ENCODE data around the gene PPP1R26. TPM values are rescaled to one million over a fixed set of nuclear protein-coding genes. Genes with fewer than 3 reads are reported as not detected.

The PPP1R26 gene
- total RNA-seq, 4 donors from 2014 or later, result 10.0 to 31.1 (median 18.2) TPM

- H3K27ac ChIP-seq (replicated peaks in 1 of 4), result no peak overlapping the region
- WGBS, result 95% methylated on average over 10 of the region's 10 CpGs
- TF ChIP-seq POLR2A (IDR thresholded peaks at IDR 0.05; ENCODE audit: low read depth) (no peak), POLR2AphosphoS5 (IDR thresholded peaks at IDR 0.05) (no peak), EP300 (IDR thresholded peaks at IDR 0.05) (no peak)
- TF ChIP-seq, protein P1, sequence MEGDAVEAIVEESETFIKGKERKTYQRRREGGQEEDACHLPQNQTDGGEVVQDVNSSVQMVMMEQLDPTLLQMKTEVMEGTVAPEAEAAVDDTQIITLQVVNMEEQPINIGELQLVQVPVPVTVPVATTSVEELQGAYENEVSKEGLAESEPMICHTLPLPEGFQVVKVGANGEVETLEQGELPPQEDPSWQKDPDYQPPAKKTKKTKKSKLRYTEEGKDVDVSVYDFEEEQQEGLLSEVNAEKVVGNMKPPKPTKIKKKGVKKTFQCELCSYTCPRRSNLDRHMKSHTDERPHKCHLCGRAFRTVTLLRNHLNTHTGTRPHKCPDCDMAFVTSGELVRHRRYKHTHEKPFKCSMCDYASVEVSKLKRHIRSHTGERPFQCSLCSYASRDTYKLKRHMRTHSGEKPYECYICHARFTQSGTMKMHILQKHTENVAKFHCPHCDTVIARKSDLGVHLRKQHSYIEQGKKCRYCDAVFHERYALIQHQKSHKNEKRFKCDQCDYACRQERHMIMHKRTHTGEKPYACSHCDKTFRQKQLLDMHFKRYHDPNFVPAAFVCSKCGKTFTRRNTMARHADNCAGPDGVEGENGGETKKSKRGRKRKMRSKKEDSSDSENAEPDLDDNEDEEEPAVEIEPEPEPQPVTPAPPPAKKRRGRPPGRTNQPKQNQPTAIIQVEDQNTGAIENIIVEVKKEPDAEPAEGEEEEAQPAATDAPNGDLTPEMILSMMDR (IDR thresholded peaks at IDR 0.05), result no peak
These were observed 39.8 kb downstream of the PPP1R26 start for GRCh38 chr9:135519179-135519971.

GRCh38 chr9:135520916-135521607 lies 41.5 kb downstream of the PPP1R26 start, which contains the start of gene LCN1:
TSS of gene LCN1 (plus strand) at chr9:135521440. CDS start at chr9:135521498, 58 bp downstream.
- Histone ChIP-seq H3K9me3 (no peaks in the 10 kb centered on the region), H3K27ac (replicated peaks in 1 of 4) (no peak within 1 kb of the TSS), H3K36me3 (no peaks in the 10 kb centered on the region), H3K27me3 (peaks cover 0 to 61% (median 0%) of the 10 kb centered on the region in 4 donors), H3K4me3 (no peak within 1 kb of the TSS), H3K4me1 (no peaks in the 10 kb centered on the region)
- no peak for TF ChIP-seq POLR2A (IDR thresholded peaks at IDR 0.05; ENCODE audit: low read depth)
- TF ChIP-seq, protein P1 (IDR thresholded peaks at IDR 0.05), result no peak
- 80% methylated on average over 17 of the region's 18 CpGs for WGBS
- intact Hi-C loops (cut with DNase I), result no loop called here
- no peak for DNase-seq (ENCODE audit: extremely low spot score)

More at GRCh38 chr9:135519179-135519971, 39.8 kb downstream of the PPP1R26 start:
- DNase-seq (ENCODE audit: extremely low spot score), result no peak
- Histone ChIP-seq H3K36me3 (no peaks in the 10 kb centered on the region), H3K9me3 (no peaks in the 10 kb centered on the region), H3K4me1 (no peaks in the 10 kb centered on the region), H3K4me3 (no peak overlapping the region), H3K27me3 (peaks cover 0 to 61% (median 0%) of the 10 kb centered on the region in 4 donors)
- intact Hi-C loops (cut with DNase I), result no loop called here

GRCh38 chr9:135521608-135522095 lies 42.1 kb downstream of the PPP1R26 start:
- Histone ChIP-seq H3K27ac (replicated peaks in 1 of 4) (no peak overlapping the region), H3K4me1 (no peaks in the 10 kb centered on the region), H3K36me3 (no peaks in the 10 kb centered on the region), H3K4me3 (no peak overlapping the region), H3K27me3 (peaks cover 0 to 61% (median 0%) of the 10 kb centered on the region in 4 donors), H3K9me3 (no peaks in the 10 kb centered on the region)
- WGBS, result 81% methylated on average over 9 of the region's 11 CpGs
- no peak for DNase-seq (ENCODE audit: extremely low spot score)
- TF ChIP-seq, protein P1 (IDR thresholded peaks at IDR 0.05), result no peak
- TF ChIP-seq POLR2A (IDR thresholded peaks at IDR 0.05; ENCODE audit: low read depth) (no peak), POLR2AphosphoS5 (IDR thresholded peaks at IDR 0.05) (no peak)
- intact Hi-C loops (cut with DNase I), result no loop called here

- TF ChIP-seq, protein P1 (IDR thresholded peaks at IDR 0.05), result no peak
- TF ChIP-seq POLR2AphosphoS5 (IDR thresholded peaks at IDR 0.05) (no peak), POLR2A (IDR thresholded peaks at IDR 0.05; ENCODE audit: low read depth) (no peak), EP300 (IDR thresholded peaks at IDR 0.05) (no peak)
- WGBS, result 76% methylated on average over 16 of the region's 16 CpGs
- no peaks in the 10 kb centered on the region for H3K36me3 ChIP-seq
- intact Hi-C loops (cut with DNase I), result no loop called here
- H3K27me3 ChIP-seq, result peaks cover 0 to 66% (median 0%) of the 10 kb centered on the region in 4 donors
- no peak for DNase-seq (ENCODE audit: extremely low spot score)
- no peaks in the 10 kb centered on the region for H3K9me3 ChIP-seq
- no peaks in the 10 kb centered on the region for H3K4me1 ChIP-seq
- H3K27ac ChIP-seq (replicated peaks in 1 of 4), result no peak overlapping the region
- H3K4me3 ChIP-seq, result no peak overlapping the region
These were observed 42.7 kb downstream of the PPP1R26 start for GRCh38 chr9:135522137-135522877.

Data from esophagus muscularis mucosa (tissue), 4 donors.